ENCODE results near the gene ATXN1.
"Not testable (repeated sequence)": the region's sequence is repeated elsewhere in the genome, so short reads cannot be mapped to it uniquely, and the experiment has no call there.

Gene ATXN1

GRCh38 chr6:16264785-16265184 lies 496.5 kb downstream of the ATXN1 start:
- no peak for TF ChIP-seq CTCF (IDR thresholded peaks at IDR 0.05; ENCODE audit: control extremely low read depth, extremely low read depth, low read depth, missing control alignments)
- ChIA-PET POLR2A (no interaction called here), CTCF (interaction anchor here (3.4 kb wide), 1 partner anchor 21 kb away, joined by 13 read pairs; no protein-coding TSS in a partner anchor)
- DNase-seq (ENCODE audit: extremely low spot score) = no peak

- DNase-seq (ENCODE audit: extremely low spot score); POLR2A ChIA-PET; CTCF ChIA-PET: not testable (repeated sequence)
These were observed 497.7 kb downstream of the ATXN1 start for GRCh38 chr6:16263464-16264099.

- POLR2A ChIA-PET, CTCF ChIA-PET: not testable (repeated sequence)
These were observed 498.5 kb downstream of the ATXN1 start for GRCh38 chr6:16262773-16263172.

GRCh38 chr6:16260602-16261001 lies 500.7 kb downstream of the ATXN1 start:
- DNase-seq (ENCODE audit: extremely low spot score); POLR2A ChIA-PET: not testable (repeated sequence)
- CTCF ChIA-PET = interaction anchor here (1.6 kb wide), 1 partner anchor 14 kb away, joined by 3 read pairs; no protein-coding TSS in a partner anchor

More at GRCh38 chr6:16262773-16263172, 498.5 kb downstream of the ATXN1 start:
- not testable (repeated sequence) for DNase-seq (ENCODE audit: extremely low spot score)

- CTCF ChIA-PET = interaction anchor here (1.6 kb wide), 1 partner anchor 13 kb away, joined by 3 read pairs; no protein-coding TSS in a partner anchor
- POLR2A ChIA-PET; DNase-seq (ENCODE audit: extremely low spot score): not testable (repeated sequence)
These were observed 501.7 kb downstream of the ATXN1 start for GRCh38 chr6:16259604-16260003.

GRCh38 chr6:16258709-16259075 lies 502.6 kb downstream of the ATXN1 start:
- DNase-seq (ENCODE audit: extremely low spot score) = no peak
- ChIA-PET POLR2A (no interaction called here), CTCF (interaction anchor here (0.8 to 1.2 kb wide), 2 partner anchors 33 to 512 kb away, joined by 3 read pairs; no protein-coding TSS in a partner anchor)
- TF ChIP-seq CTCF (IDR thresholded peaks at IDR 0.05; ENCODE audit: control extremely low read depth, extremely low read depth, low read depth, missing control alignments) = no peak

GRCh38 chr6:16257999-16258708 lies 503.1 kb downstream of the ATXN1 start:
- POLR2A ChIA-PET = no interaction called here
- CTCF ChIA-PET = interaction anchor here (0.8 to 2.8 kb wide), 3 partner anchors 8 to 513 kb away, joined by 3 to 6 read pairs (median 3); no protein-coding TSS in a partner anchor
- no peak for DNase-seq (ENCODE audit: extremely low spot score)
- no peak for TF ChIP-seq CTCF (IDR thresholded peaks at IDR 0.05; ENCODE audit: control extremely low read depth, extremely low read depth, low read depth, missing control alignments)

GRCh38 chr6:16256781-16257180 lies 504.5 kb downstream of the ATXN1 start:
- no peak for DNase-seq (ENCODE audit: extremely low spot score)
- ChIA-PET POLR2A (no interaction called here), CTCF (interaction anchor here (0.7 to 2.8 kb wide), 3 partner anchors 9 to 757 kb away, joined by 3 to 6 read pairs (median 3); no protein-coding TSS in a partner anchor)
- no peak for TF ChIP-seq CTCF (IDR thresholded peaks at IDR 0.05; ENCODE audit: control extremely low read depth, extremely low read depth, low read depth, missing control alignments)

All from GM10248 (cell line).